Activated T-helper 1 cell treated with anti-CD3 and anti-CD28 coated beads, Interleukin-12 subunit alpha, Interleukin-12 subunit beta, Interleukin-2, Interleukin-4 antibody, amounts not matched to agents 30 ng/mL and 10 ng/mL and 1 ng/mL, durations not matched to agents 14 hours and 24 hours and 36 hours (primary cell): ENCODE measurements around the gene SPDYE1. TPM values are rescaled to one million over a fixed set of nuclear protein-coding genes. Genes with fewer than 3 reads are reported as not detected.
"Not testable (repeated sequence)": the region's sequence is repeated elsewhere in the genome, so short reads cannot be mapped to it uniquely, and the experiment has no call there.

Source experiments
- DNase-seq: peaks from one replicate; pipeline ENCODE4 v3.0.0; 2021; ENCODE audit warnings: low spot score
- H3K27ac Mint-ChIP-seq: one replicate; pipeline ENCODE4 v1.8.0; 2021; ENCODE audit warnings: mild to moderate bottlenecking, mixed read lengths
- H3K27me3 Mint-ChIP-seq: one replicate; pipeline ENCODE4 v1.8.0; 2022; ENCODE audit warnings: mild to moderate bottlenecking, moderate library complexity, mixed read lengths; ENCODE audit not compliant: insufficient read depth
- H3K36me3 Mint-ChIP-seq: one replicate; pipeline ENCODE4 v1.8.0; 2021; ENCODE audit warnings: low read depth, mixed read lengths
- H3K4me1 Mint-ChIP-seq: one replicate; pipeline ENCODE4 v1.8.0; 2021; ENCODE audit warnings: low read depth, mixed read lengths
- H3K4me3 Mint-ChIP-seq: one replicate; pipeline ENCODE4 v1.8.0; 2021; ENCODE audit warnings: mild to moderate bottlenecking, moderate library complexity, mixed read lengths
- H3K9me3 Mint-ChIP-seq: one replicate; pipeline ENCODE4 v1.8.0; 2021; ENCODE audit warnings: mixed read lengths
- intact Hi-C: fragments of 100-400 bp; cut with micrococcal nuclease; formaldehyde crosslinking; loops from one replicate; pipeline ENCODE4 v1.15.1; 2024
- total RNA-seq: library from RNA; stranded (reverse); gene quantifications from 2 replicates; pipeline ENCODE4 v1.2.3, GENCODE V29; 2022

Gene SPDYE1, protein sequence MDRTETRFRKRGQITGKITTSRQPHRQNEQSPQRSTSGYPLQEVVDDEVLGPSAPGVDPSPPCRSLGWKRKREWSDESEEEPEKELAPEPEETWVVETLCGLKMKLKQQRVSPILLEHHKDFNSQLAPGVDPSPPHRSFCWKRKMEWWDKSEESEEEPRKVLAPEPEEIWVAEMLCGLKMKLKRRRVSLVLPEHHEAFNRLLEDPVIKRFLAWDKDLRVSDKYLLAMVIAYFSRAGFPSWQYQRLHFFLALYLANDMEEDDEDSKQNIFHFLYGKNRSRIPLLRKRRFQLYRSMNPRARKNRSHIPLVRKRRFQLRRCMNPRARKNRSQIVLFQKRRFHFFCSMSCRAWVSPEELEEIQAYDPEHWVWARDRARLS
- total RNA-seq: not detected in 2 replicates

GRCh38 chr7:43997532-43997931 lies at the start of gene SPDYE1:
Gene SPDYE1 (plus strand): TSS chr7:43997897. CDS start chr7:43999950, 2,053 bp downstream.
- H3K27ac Mint-ChIP-seq, DNase-seq, H3K4me1 Mint-ChIP-seq, H3K36me3 Mint-ChIP-seq, H3K27me3 Mint-ChIP-seq, H3K4me3 Mint-ChIP-seq, intact Hi-C loops, H3K9me3 Mint-ChIP-seq: not testable (repeated sequence)

GRCh38 chr7:43952028-43952427 lies 45.7 kb upstream of the SPDYE1 start:
- H3K4me1 Mint-ChIP-seq: peaks cover 5% of the 10 kb centered on the region
- H3K9me3 Mint-ChIP-seq: no peaks in the 10 kb centered on the region
- peaks cover 9% of the 10 kb centered on the region for H3K36me3 Mint-ChIP-seq
- DNase-seq: no peak
- H3K4me3 Mint-ChIP-seq: no peak overlapping the region
- no peaks in the 10 kb centered on the region for H3K27me3 Mint-ChIP-seq
- H3K27ac Mint-ChIP-seq: no peak overlapping the region
- intact Hi-C loops: no loop called here

DNA sequence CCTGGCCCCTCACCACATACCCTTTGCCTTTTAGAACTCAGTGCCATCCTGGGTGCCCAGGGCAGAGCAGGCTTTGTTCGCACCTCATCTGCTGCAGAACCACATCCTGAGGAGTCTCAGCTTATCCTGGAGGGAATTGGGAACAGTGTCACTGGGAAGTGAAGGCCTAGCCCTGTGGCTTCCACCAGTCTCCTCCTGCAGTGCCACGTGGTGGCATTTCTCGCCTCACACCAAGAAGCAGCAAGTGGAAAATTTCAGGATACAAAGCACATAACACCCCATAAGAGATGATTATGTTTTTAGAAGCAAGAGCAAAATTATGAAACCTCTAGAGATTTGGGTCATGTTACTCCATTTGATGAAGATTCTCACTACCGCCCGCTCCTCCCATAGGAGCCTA lies 44.6 kb upstream of the SPDYE1 start:
- no peak overlapping the region for H3K27ac Mint-ChIP-seq
- no peak for DNase-seq
- peaks cover 8% of the 10 kb centered on the region for H3K36me3 Mint-ChIP-seq
- intact Hi-C loops: no loop called here
- no peaks in the 10 kb centered on the region for H3K27me3 Mint-ChIP-seq
- H3K9me3 Mint-ChIP-seq: no peaks in the 10 kb centered on the region
- H3K4me1 Mint-ChIP-seq: peaks cover 5% of the 10 kb centered on the region
- H3K4me3 Mint-ChIP-seq: no peak overlapping the region

DNA sequence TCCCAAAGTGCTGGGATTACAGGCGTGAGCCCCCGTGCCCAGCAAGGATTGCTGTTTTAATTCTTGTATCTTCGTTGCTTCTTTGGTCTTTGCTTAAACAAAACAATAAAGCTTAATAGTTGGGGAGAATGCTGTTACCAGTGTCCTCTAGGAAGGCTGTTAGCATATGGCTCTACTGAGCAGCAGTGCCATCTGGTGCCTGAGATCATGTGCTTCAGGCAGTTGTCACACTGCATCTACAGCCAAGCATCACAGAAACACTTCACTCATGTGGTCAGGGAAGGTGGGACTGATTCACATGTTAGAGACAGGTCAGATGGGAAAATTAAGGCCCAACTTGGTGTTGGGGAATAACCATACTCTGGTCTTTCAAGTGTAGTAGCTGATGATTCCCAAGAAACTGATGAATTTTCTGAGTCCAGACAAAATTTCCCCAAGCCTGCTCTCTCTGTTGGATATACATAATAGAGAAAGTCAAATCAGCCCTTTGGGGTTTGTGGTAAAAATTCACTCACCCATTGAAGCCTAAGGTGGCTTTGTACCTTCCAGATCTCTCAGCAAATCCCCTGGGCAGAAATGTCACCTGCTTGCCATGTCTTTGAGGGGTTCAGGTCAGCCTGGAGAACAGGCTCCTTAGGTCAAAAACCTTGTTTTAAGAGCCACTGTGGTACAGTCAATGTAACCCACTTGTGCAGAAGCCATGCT lies 43.0 kb upstream of the SPDYE1 start:
- no peak overlapping the region for H3K27ac Mint-ChIP-seq

GRCh38 chr7:43956027-43956426 lies 41.7 kb upstream of the SPDYE1 start:
- no peaks in the 10 kb centered on the region for H3K9me3 Mint-ChIP-seq
- no peak for DNase-seq
- no peak overlapping the region for H3K4me3 Mint-ChIP-seq
- intact Hi-C loops: no loop called here
- peaks cover 5% of the 10 kb centered on the region for H3K4me1 Mint-ChIP-seq
- no peak overlapping the region for H3K27ac Mint-ChIP-seq
- no peaks in the 10 kb centered on the region for H3K27me3 Mint-ChIP-seq
- peaks cover 17% of the 10 kb centered on the region for H3K36me3 Mint-ChIP-seq

More for the DNA sequence above, 43.0 kb upstream of the SPDYE1 start:
- intact Hi-C loops: no loop called here
- Mint-ChIP-seq H3K36me3 (peaks cover 12% of the 10 kb centered on the region), H3K4me1 (peaks cover 5% of the 10 kb centered on the region), H3K9me3 (no peaks in the 10 kb centered on the region), H3K27me3 (no peaks in the 10 kb centered on the region), H3K4me3 (no peak overlapping the region)
- no peak for DNase-seq

DNA sequence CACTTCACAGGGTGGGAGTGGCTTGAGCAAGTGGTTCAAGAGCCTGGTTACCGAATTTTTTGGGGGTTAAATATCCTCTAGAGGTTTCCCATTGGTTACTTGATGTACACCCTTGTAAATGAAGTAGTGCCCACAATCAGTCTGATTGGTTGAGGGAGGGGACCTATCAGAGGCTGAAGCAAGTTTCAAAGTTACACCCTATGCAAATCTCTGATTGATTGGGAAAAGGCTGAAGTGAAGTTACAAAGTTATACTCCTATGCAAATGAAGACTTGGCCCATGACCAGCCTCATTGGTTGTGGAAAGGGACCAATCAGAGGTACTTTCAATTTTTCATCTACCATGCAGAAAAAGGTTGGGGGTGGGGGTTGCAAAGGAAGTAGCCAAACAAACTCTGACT lies 36.8 kb upstream of the SPDYE1 start:
- DNase-seq: no peak
- Mint-ChIP-seq H3K9me3 (no peaks in the 10 kb centered on the region), H3K4me3 (no peak overlapping the region), H3K27ac (no peak overlapping the region), H3K27me3 (no peaks in the 10 kb centered on the region), H3K4me1 (peaks cover 4% of the 10 kb centered on the region), H3K36me3 (peaks cover 14% of the 10 kb centered on the region)
- intact Hi-C loops: no loop called here

- H3K4me1 Mint-ChIP-seq, intact Hi-C loops, H3K4me3 Mint-ChIP-seq: not testable (repeated sequence)
These were observed 31.3 kb upstream of the SPDYE1 start for GRCh38 chr7:43966392-43966791.

GRCh38 chr7:43968172-43969040 lies 29.3 kb upstream of the SPDYE1 start:
- H3K27me3 Mint-ChIP-seq, H3K4me3 Mint-ChIP-seq, intact Hi-C loops, H3K4me1 Mint-ChIP-seq, DNase-seq, H3K27ac Mint-ChIP-seq, H3K9me3 Mint-ChIP-seq, H3K36me3 Mint-ChIP-seq: not testable (repeated sequence)

More at GRCh38 chr7:43966392-43966791, 31.3 kb upstream of the SPDYE1 start:
- H3K9me3 Mint-ChIP-seq, H3K36me3 Mint-ChIP-seq, H3K27me3 Mint-ChIP-seq, H3K27ac Mint-ChIP-seq, DNase-seq: not testable (repeated sequence)

DNA sequence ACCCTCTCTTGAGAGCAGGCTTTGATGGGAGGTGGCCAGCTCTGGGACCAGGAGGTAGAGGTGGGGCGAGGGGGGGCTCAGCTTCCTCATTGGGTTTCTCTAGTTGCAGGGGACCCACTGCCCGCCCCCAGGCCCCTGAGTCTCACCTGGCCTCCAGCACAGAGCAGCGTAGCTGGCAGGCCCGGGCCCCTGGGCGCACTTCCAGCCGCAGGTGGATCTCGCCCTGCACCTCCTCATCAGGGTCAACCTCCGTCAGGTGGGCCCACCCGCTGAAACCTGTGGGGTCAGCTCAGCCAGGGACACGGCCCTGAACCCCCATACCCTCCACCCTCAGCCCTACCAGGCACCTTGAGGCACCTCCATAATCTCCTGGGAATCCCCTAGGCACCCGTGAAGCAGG lies 28.1 kb upstream of the SPDYE1 start:
- H3K36me3 Mint-ChIP-seq, intact Hi-C loops, H3K4me3 Mint-ChIP-seq, DNase-seq, H3K27ac Mint-ChIP-seq, H3K4me1 Mint-ChIP-seq, H3K9me3 Mint-ChIP-seq, H3K27me3 Mint-ChIP-seq: not testable (repeated sequence)

GRCh38 chr7:43970698-43971097 lies 27.0 kb upstream of the SPDYE1 start:
- intact Hi-C loops, H3K36me3 Mint-ChIP-seq, H3K9me3 Mint-ChIP-seq, H3K27me3 Mint-ChIP-seq, H3K4me3 Mint-ChIP-seq, DNase-seq, H3K27ac Mint-ChIP-seq, H3K4me1 Mint-ChIP-seq: not testable (repeated sequence)

DNA sequence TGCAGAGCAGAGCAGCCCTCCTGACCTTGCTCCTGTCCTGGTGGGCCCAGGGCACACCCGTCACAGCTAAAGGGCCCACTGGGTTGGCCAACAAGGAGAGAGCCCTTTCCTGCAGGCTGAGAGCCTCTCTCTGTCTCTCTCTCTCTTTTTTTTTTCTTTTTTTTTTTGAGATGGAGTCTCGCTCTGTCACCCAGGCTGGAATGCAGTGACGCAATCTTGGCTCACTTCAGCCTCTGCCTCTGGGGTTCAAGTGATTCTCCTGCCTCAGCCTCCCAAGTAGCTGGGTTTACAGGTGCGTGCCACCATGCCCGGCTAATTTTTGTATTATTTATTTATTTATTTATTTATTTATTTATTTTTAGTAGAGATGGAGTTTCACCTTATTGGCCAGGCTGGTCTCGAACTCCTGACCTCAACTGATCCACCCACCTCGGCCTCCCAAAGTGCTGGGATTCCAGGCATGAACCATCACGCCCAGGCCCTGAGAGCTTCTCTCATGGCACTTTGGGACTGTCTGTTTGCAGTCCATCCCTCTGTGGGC lies 23.6 kb upstream of the SPDYE1 start:
- H3K27me3 Mint-ChIP-seq, H3K27ac Mint-ChIP-seq, intact Hi-C loops, H3K4me3 Mint-ChIP-seq, H3K36me3 Mint-ChIP-seq, H3K4me1 Mint-ChIP-seq, DNase-seq, H3K9me3 Mint-ChIP-seq: not testable (repeated sequence)

GRCh38 chr7:43974725-43975482 lies 22.8 kb upstream of the SPDYE1 start:
- not testable (repeated sequence) for H3K9me3 Mint-ChIP-seq, DNase-seq

More at GRCh38 chr7:43974725-43975482, 22.8 kb upstream of the SPDYE1 start:
- H3K36me3 Mint-ChIP-seq, H3K27me3 Mint-ChIP-seq, H3K4me1 Mint-ChIP-seq, H3K27ac Mint-ChIP-seq, intact Hi-C loops, H3K4me3 Mint-ChIP-seq: not testable (repeated sequence)
